ENCODE results near the gene CBX7. TPM values are rescaled to one million over a fixed set of nuclear protein-coding genes. Genes with fewer than 3 reads are reported as not detected.

The CBX7 gene
- total and polyA plus RNA-seq, 2 of the 8 experiments (the other 6 are each of a cell fraction or from before 2014, with no cell fraction given): 6.9 to 8.7 TPM

- no peak overlapping the region; the same call in 1 of the 2 replicates for H3K18ac ChIP-seq (ENCODE audit: extremely low read depth, low read length)
- no peak overlapping the region for H4K8ac ChIP-seq (ENCODE audit: extremely low read depth, insufficient read depth, low read length)
- FAIRE-seq (no peak), DNase-seq (ENCODE audit: low read depth in 1 of 2, low spot score in 2 of 2) (no peak)
- ChIA-PET CTCF (ENCODE audit: partially characterized antibody) (interaction anchor here (1.0 to 1.7 kb wide), 4 partner anchors 10 to 241 kb away, joined by 3 to 6 read pairs (median 4); no protein-coding TSS in a partner anchor), POLR2A (ENCODE audit: partially characterized antibody) (interaction anchor here (0.9 kb wide), 1 partner anchor 13 kb away, joined by 3 read pairs; no protein-coding TSS in a partner anchor)
- H2BK5ac ChIP-seq (ENCODE audit: low read depth, low read length): 0 out of 2 replicates have a peak overlapping the region, but pooled peaks have one; percentile 2
- no peaks in the 10 kb centered on the region for H3K27me3 ChIP-seq (replicated peaks in 1 of 4; ENCODE audit: control insufficient read depth in 3 of 4, extremely low read depth in 1 of 4, insufficient read depth in 3 of 4, low read length in 3 of 4)
- H3K36me3 ChIP-seq (ENCODE audit: control insufficient read depth in 2 of 4, insufficient read depth in 4 of 4, low read length in 3 of 4): no peaks in the 10 kb centered on the region
- H3K79me2 ChIP-seq (ENCODE audit: control insufficient read depth in 1 of 2, insufficient read depth in 2 of 2, low read length in 2 of 2): no peaks in the 10 kb centered on the region
- H2BK20ac ChIP-seq (ENCODE audit: low read length): no peak overlapping the region
- no peak overlapping the region for H4K5ac ChIP-seq (ENCODE audit: insufficient read length, low read depth, low read length)
- no peak overlapping the region for H2BK12ac ChIP-seq (ENCODE audit: low read depth, low read length)
- WGBS, 2 experiments (ENCODE audit: extremely low coverage in 1 of 2, insufficient coverage in 1 of 2, insufficient read length in 1 of 2, insufficient replicate concordance in 2 of 2, low coverage in 1 of 2, low lambda C conversion rate in 2 of 2, missing lambda C conversion rate in 1 of 2): 78% methylated on average over 15 of the region's 15 CpGs; no CpG with 5 or more reads in 1 of the 2 experiments
- no peak overlapping the region for H3K4ac ChIP-seq (replicated peaks; ENCODE audit: insufficient read length, low read depth, low read length)
- H3K23ac ChIP-seq (ENCODE audit: insufficient read length): no peak overlapping the region
- no peak overlapping the region for H3K14ac ChIP-seq (ENCODE audit: insufficient read length)
- H2AK5ac ChIP-seq (ENCODE audit: low read depth, low read length): peak overlapping the region; percentile 83; the same call in 1 of the 2 replicates
- H2BK15ac ChIP-seq (ENCODE audit: low read length): no peak overlapping the region
- no peak overlapping the region; the same call in 1 of the 2 replicates for H2AFZ ChIP-seq (ENCODE audit: low read length)
- peaks cover 4 to 13% (median 8%) of the 10 kb centered on the region in 4 experiments; a peak in 4 of 7 replicates for H3K4me1 ChIP-seq (replicated peaks in 1 of 4; ENCODE audit: control insufficient read depth in 3 of 4, insufficient read depth in 4 of 4, low read length in 3 of 4)
- H3K79me1 ChIP-seq (ENCODE audit: low read depth, low read length): no peaks in the 10 kb centered on the region
- no peaks in the 10 kb centered on the region for H3K9me3 ChIP-seq (ENCODE audit: insufficient read depth in 2 of 2, low read depth in 1 of 2, low read length in 1 of 2)
- H2BK120ac ChIP-seq (replicated peaks; ENCODE audit: low read depth, low read length): no peak overlapping the region
- peak overlapping the region in 1 of 2 experiments; percentile 13; a peak in 1 of 4 replicates for H3K4me2 ChIP-seq (ENCODE audit: insufficient read depth in 1 of 2, low read depth in 2 of 2, low read length in 2 of 2)
- H4K91ac ChIP-seq (replicated peaks; ENCODE audit: insufficient read length, low read length): no peak overlapping the region
- no peak overlapping the region for H3K56ac ChIP-seq (replicated peaks; ENCODE audit: insufficient read length, low read depth, low read length)
- H3K27ac ChIP-seq (ENCODE audit: low read depth, low read length): no peak overlapping the region
- no peaks in the 10 kb centered on the region for H4K20me1 ChIP-seq (replicated peaks in 1 of 2; ENCODE audit: control insufficient read depth in 1 of 2, insufficient read depth in 2 of 2, low read length in 2 of 2)
- no peak overlapping the region for H3K4me3 ChIP-seq (ENCODE audit: extremely low read depth in 1 of 4, insufficient read depth in 2 of 4, low read depth in 3 of 4, low read length in 4 of 4)
- H3K23me2 ChIP-seq (ENCODE audit: low read depth, low read length): no peaks in the 10 kb centered on the region; the same call in 1 of the 2 replicates
- no peak overlapping the region; a peak in 2 of 7 replicates for H3K9ac ChIP-seq (replicated peaks in 1 of 4; ENCODE audit: extremely low read depth in 1 of 4, low read depth in 3 of 4, low read length in 3 of 4)
- TF ChIP-seq HDAC6 (IDR thresholded peaks at IDR 0.05; ENCODE audit: low read depth, low read length) (no peak), YY1 (IDR thresholded peaks at IDR 0.05; ENCODE audit: low read depth, low read length) (no peak), SAP30 (IDR thresholded peaks at IDR 0.05; ENCODE audit: insufficient read depth, insufficient replicate concordance, low read length) (no peak), CHD2 (IDR thresholded peaks at IDR 0.05; ENCODE audit: low read length) (no peak), ZNF274 (IDR thresholded peaks at IDR 0.05; ENCODE audit: borderline replicate concordance, extremely low read depth, low read length) (no peak), RBBP5 (IDR thresholded peaks at IDR 0.05; ENCODE audit: borderline replicate concordance, low read depth, low read length) (no peak), JUND (IDR thresholded peaks at IDR 0.05; ENCODE audit: low read length) (no peak), SIN3A (conservative IDR thresholded peaks at IDR 0.05 in 1 of 2, IDR thresholded peaks at IDR 0.05 in 1 of 2; ENCODE audit: low read depth in 1 of 2, low read length in 2 of 2) (no peak), TAF7 (optimal IDR thresholded peaks at IDR 0.05; ENCODE audit: borderline replicate concordance, low read depth, low read length) (no peak), E2F6 (IDR thresholded peaks at IDR 0.05) (no peak)
These were observed 41.6 kb downstream of the CBX7 start for GRCh38 chr22:39110631-39111561.
